Adrenal gland (tissue), 5 donors: ENCODE results near the gene INSYN1.

Experiments used
- CTCF ChIP-seq, 6 experiments: fragments of 450-650 bp in 4 of 6; fragments of 200-600 bp in 2 of 6; sonication (generic) in 1 of 6; IDR thresholded peaks; 1 replicate in 5 of 6; 2 replicates in 1 of 6; pipeline versions ENCODE4 v1.5.1 to v1.8.0; 2016 to 2021; ENCODE audit warnings: antibody characterized with exemption in 6 of 6, mild to moderate bottlenecking in 2 of 6, moderate library complexity in 1 of 6
- POLR2A ChIP-seq, 2 donors: fragments of 450-650 bp; IDR thresholded peaks; one replicate each; pipeline ENCODE4 v1.6.1; 2017; ENCODE audit warnings: antibody characterized with exemption in 2 of 2, mild to moderate bottlenecking in 2 of 2, moderate library complexity in 1 of 2
- donor health status: DM: no; HTN: no; CAD: no.

- TF ChIP-seq CTCF (IDR thresholded peaks at IDR 0.05) (no peak), POLR2A (IDR thresholded peaks at IDR 0.05) (no peak)
Measured at GRCh38 chr15:73751899-73752805, 999 bp downstream of the INSYN1 start.
